Renal cortical epithelial cell (primary cell): ENCODE data around the gene NEUROD2. TPM values are rescaled to one million over a fixed set of nuclear protein-coding genes. Genes with fewer than 3 reads are reported as not detected.

Experiments used
- DNase-seq: peaks from one replicate; pipeline ENCODE4 v3.0.0-alpha.2; 2011; ENCODE audit warnings: low read depth
- total RNA-seq: library from RNA; depleted of rRNA; stranded (reverse); fragments of >200 nt; gene quantifications from 2 replicates; pipeline ENCODE4 v1.2.3, GENCODE V29; 2014

NEUROD2 gene
- total RNA-seq, 1 donor from 2014 or later: not detected

GRCh38 chr17:39580082-39580468 is 27.6 kb downstream of the NEUROD2 start:
- DNase-seq: no peak

- DNase-seq: no peak
Observed at GRCh38 chr17:39579318-39580081, 28.2 kb downstream of the NEUROD2 start.

- no peak for DNase-seq
Observed at GRCh38 chr17:39578272-39578671, 29.4 kb downstream of the NEUROD2 start.

- no peak for DNase-seq
Observed at GRCh38 chr17:39576187-39576586, 31.5 kb downstream of the NEUROD2 start.

- DNase-seq: peak; percentile 14
Observed at GRCh38 chr17:39573447-39574298, 34.0 kb downstream of the NEUROD2 start.

- DNase-seq: no peak
Observed at GRCh38 chr17:39572121-39572520, 35.6 kb downstream of the NEUROD2 start.

- no peak for DNase-seq
Observed at GRCh38 chr17:39569126-39569525, 38.6 kb downstream of the NEUROD2 start.

GRCh38 chr17:39568702-39569101 is 39.0 kb downstream of the NEUROD2 start:
- no peak for DNase-seq

GRCh38 chr17:39566094-39566850 is 41.4 kb downstream of the NEUROD2 start:
- DNase-seq: no peak

GRCh38 chr17:39564211-39564848 is 43.4 kb downstream of the NEUROD2 start:
- DNase-seq: peak; percentile 23

GRCh38 chr17:39563476-39563875 is 44.2 kb downstream of the NEUROD2 start:
- no peak for DNase-seq

GRCh38 chr17:39562976-39563375 is 44.7 kb downstream of the NEUROD2 start:
- DNase-seq: no peak

- DNase-seq: no peak
Observed at GRCh38 chr17:39562395-39562794, 45.3 kb downstream of the NEUROD2 start.

- DNase-seq: no peak
Observed at GRCh38 chr17:39556423-39556822, 51.3 kb downstream of the NEUROD2 start.

GRCh38 chr17:39555368-39555767 is 52.4 kb downstream of the NEUROD2 start:
- no peak for DNase-seq

Other genes with a start within 250 kb of the NEUROD2 start
- 14.1 and 24.2 TPM in 2 replicates for gene FBXL20, start 206.3 kb downstream of the NEUROD2 start, total RNA-seq
- 18.1 and 28.2 TPM in 2 replicates for gene MED1, start 156.7 kb downstream of the NEUROD2 start, total RNA-seq
- gene CDK12, start 146.4 kb downstream of the NEUROD2 start, total RNA-seq: 18.6 and 38.9 TPM in 2 replicates
- gene PPP1R1B, start 19.0 kb upstream of the NEUROD2 start, total RNA-seq: 0.15 TPM in 1 of 2 replicates, not detected in the other
- gene STARD3, start 29.2 kb upstream of the NEUROD2 start, total RNA-seq: 22.4 and 31.9 TPM in 2 replicates
- gene TCAP, start 57.4 kb upstream of the NEUROD2 start, total RNA-seq: 0.25 TPM in 1 of 2 replicates, not detected in the other
- 0.25 TPM in 1 of 2 replicates, not detected in the other for gene PNMT, start 60.5 kb upstream of the NEUROD2 start, total RNA-seq
- 6.6 and 21.8 TPM in 2 replicates for gene PGAP3, start 80.1 kb upstream of the NEUROD2 start, total RNA-seq
- 28.5 and 121 TPM in 2 replicates for gene ERBB2, start 92.1 kb upstream of the NEUROD2 start, total RNA-seq
- gene MIEN1, start 122.6 kb upstream of the NEUROD2 start, total RNA-seq: 12.7 and 17.7 TPM in 2 replicates
- gene GRB7, start 130.0 kb upstream of the NEUROD2 start, total RNA-seq: 10.8 and 25.7 TPM in 2 replicates